Measurements from ENCODE around the gene EPYC.

The EPYC gene

GRCh38 chr12:91001306-91001705 lies 3.5 kb downstream of the EPYC start:
- H3K27me3 Mint-ChIP-seq (ENCODE audit: low read depth, poor library complexity), result no peaks in the 10 kb centered on the region
- H3K4me3 Mint-ChIP-seq, result no peak overlapping the region
- no peak for DNase-seq
- no peaks in the 10 kb centered on the region for H3K4me1 Mint-ChIP-seq
- no peak overlapping the region for H3K27ac Mint-ChIP-seq
- no peaks in the 10 kb centered on the region for H3K9me3 Mint-ChIP-seq
- no peaks in the 10 kb centered on the region for H3K36me3 Mint-ChIP-seq (ENCODE audit: low read depth)
- TF ChIP-seq CTCF (IDR thresholded peaks at IDR 0.05), result no peak

GRCh38 chr12:90999966-91000365 lies 4.8 kb downstream of the EPYC start:
- TF ChIP-seq CTCF (IDR thresholded peaks at IDR 0.05), result no peak
- no peak for DNase-seq
- Mint-ChIP-seq H3K36me3 (ENCODE audit: low read depth) (no peaks in the 10 kb centered on the region), H3K4me1 (no peaks in the 10 kb centered on the region), H3K4me3 (no peak overlapping the region), H3K9me3 (no peaks in the 10 kb centered on the region), H3K27ac (no peak overlapping the region), H3K27me3 (ENCODE audit: low read depth, poor library complexity) (no peaks in the 10 kb centered on the region)

GRCh38 chr12:90999527-90999926 lies 5.2 kb downstream of the EPYC start:
- no peak for DNase-seq
- Mint-ChIP-seq H3K4me3 (no peak overlapping the region), H3K27me3 (ENCODE audit: low read depth, poor library complexity) (no peaks in the 10 kb centered on the region), H3K4me1 (no peaks in the 10 kb centered on the region), H3K9me3 (no peaks in the 10 kb centered on the region), H3K36me3 (ENCODE audit: low read depth) (no peaks in the 10 kb centered on the region), H3K27ac (no peak overlapping the region)
- TF ChIP-seq CTCF (IDR thresholded peaks at IDR 0.05), result no peak

- Mint-ChIP-seq H3K4me3 (no peak overlapping the region), H3K27me3 (ENCODE audit: low read depth, poor library complexity) (no peaks in the 10 kb centered on the region), H3K4me1 (no peaks in the 10 kb centered on the region), H3K36me3 (ENCODE audit: low read depth) (no peaks in the 10 kb centered on the region), H3K9me3 (peaks cover 11% of the 10 kb centered on the region), H3K27ac (no peak overlapping the region)
- TF ChIP-seq CTCF (IDR thresholded peaks at IDR 0.05), result no peak
- no peak for DNase-seq
These were observed 9.8 kb downstream of the EPYC start for GRCh38 chr12:90995010-90995409.

GRCh38 chr12:90991952-90992465 lies 12.8 kb downstream of the EPYC start:
- Mint-ChIP-seq H3K4me3 (no peak overlapping the region), H3K9me3 (peaks cover 14% of the 10 kb centered on the region), H3K27ac (no peak overlapping the region), H3K36me3 (ENCODE audit: low read depth) (no peaks in the 10 kb centered on the region), H3K27me3 (ENCODE audit: low read depth, poor library complexity) (peaks cover 3% of the 10 kb centered on the region), H3K4me1 (no peaks in the 10 kb centered on the region)
- DNase-seq, result no peak
- no peak for TF ChIP-seq CTCF (IDR thresholded peaks at IDR 0.05)

- Mint-ChIP-seq H3K9me3 (peaks cover 18% of the 10 kb centered on the region), H3K27me3 (ENCODE audit: low read depth, poor library complexity) (peaks cover 4% of the 10 kb centered on the region), H3K27ac (no peak overlapping the region), H3K36me3 (ENCODE audit: low read depth) (no peaks in the 10 kb centered on the region), H3K4me1 (no peaks in the 10 kb centered on the region), H3K4me3 (no peak overlapping the region)
- DNase-seq, result no peak
- TF ChIP-seq CTCF (IDR thresholded peaks at IDR 0.05), result no peak
These were observed 14.2 kb downstream of the EPYC start for GRCh38 chr12:90990611-90991010.

All from nephron progenitor cell (in vitro differentiated cells).